ENCODE results near the gene USP35.

- TF ChIP-seq POLR2A (IDR thresholded peaks at IDR 0.05; ENCODE audit: extremely low read depth, insufficient read length) = no peak
- TF ChIP-seq, protein P1, sequence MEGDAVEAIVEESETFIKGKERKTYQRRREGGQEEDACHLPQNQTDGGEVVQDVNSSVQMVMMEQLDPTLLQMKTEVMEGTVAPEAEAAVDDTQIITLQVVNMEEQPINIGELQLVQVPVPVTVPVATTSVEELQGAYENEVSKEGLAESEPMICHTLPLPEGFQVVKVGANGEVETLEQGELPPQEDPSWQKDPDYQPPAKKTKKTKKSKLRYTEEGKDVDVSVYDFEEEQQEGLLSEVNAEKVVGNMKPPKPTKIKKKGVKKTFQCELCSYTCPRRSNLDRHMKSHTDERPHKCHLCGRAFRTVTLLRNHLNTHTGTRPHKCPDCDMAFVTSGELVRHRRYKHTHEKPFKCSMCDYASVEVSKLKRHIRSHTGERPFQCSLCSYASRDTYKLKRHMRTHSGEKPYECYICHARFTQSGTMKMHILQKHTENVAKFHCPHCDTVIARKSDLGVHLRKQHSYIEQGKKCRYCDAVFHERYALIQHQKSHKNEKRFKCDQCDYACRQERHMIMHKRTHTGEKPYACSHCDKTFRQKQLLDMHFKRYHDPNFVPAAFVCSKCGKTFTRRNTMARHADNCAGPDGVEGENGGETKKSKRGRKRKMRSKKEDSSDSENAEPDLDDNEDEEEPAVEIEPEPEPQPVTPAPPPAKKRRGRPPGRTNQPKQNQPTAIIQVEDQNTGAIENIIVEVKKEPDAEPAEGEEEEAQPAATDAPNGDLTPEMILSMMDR (IDR thresholded peaks at IDR 0.05; ENCODE audit: low read depth, low read length) = no peak
- TF ChIP-seq, protein P2, sequence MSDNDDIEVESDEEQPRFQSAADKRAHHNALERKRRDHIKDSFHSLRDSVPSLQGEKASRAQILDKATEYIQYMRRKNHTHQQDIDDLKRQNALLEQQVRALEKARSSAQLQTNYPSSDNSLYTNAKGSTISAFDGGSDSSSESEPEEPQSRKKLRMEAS (IDR thresholded peaks at IDR 0.05; ENCODE audit: low read depth, low read length) = no peak
Observed at GRCh38 chr11:78231962-78232501, 43.3 kb downstream of the USP35 start.

Data from NB4 (cell line).